GM23338 (cell line): ENCODE measurements around the gene MSL3.

ENCODE experiments used
- CREB1 ChIP-seq: fragments of 250-450 bp; sonication (Bioruptor Pico); IDR thresholded peaks from 2 replicates; pipeline ENCODE4 v1.5.0; 2020; ENCODE audit warnings: low read depth, mild to moderate bottlenecking, moderate library complexity
- EZH2 ChIP-seq: fragments of 200-600 bp; sonication (generic); IDR thresholded peaks from one replicate; pipeline ENCODE4 v1.8.0; 2017; ENCODE audit warnings: antibody characterized with exemption, mild to moderate bottlenecking, low read depth; ENCODE audit not compliant: unreplicated experiment
- EZH2phosphoT487 ChIP-seq: fragments of 200-600 bp; sonication (generic); IDR thresholded peaks from one replicate; pipeline ENCODE4 v1.8.1; 2018; ENCODE audit warnings: antibody characterized with exemption; ENCODE audit not compliant: unreplicated experiment
- JUNB ChIP-seq: IDR thresholded peaks from one replicate; pipeline ENCODE4 v1.6.1; 2016; ENCODE audit warnings: antibody characterized with exemption; ENCODE audit not compliant: unreplicated experiment
- POLR2AphosphoS5 ChIP-seq: IDR thresholded peaks from 2 replicates; pipeline ENCODE4 v1.6.1; 2016; ENCODE audit warnings: antibody characterized with exemption, low read depth
- TF ChIP-seq, protein P1 (sequence below), 2 experiments: fragments of 200-600 bp in 1 of 2; sonication (generic) in 1 of 2; conservative IDR thresholded peaks; 2 replicates each; pipeline versions ENCODE4 v1.5.1 to v1.6.1; 2016 to 2017; ENCODE audit warnings: antibody characterized with exemption in 2 of 2, low read depth in 2 of 2, mild to moderate bottlenecking in 2 of 2, moderate library complexity in 1 of 2
- TF ChIP-seq, protein P2 (sequence below): IDR thresholded peaks from one replicate; pipeline ENCODE4 v1.6.1; 2018; ENCODE audit warnings: antibody characterized with exemption; ENCODE audit not compliant: unreplicated experiment
- TF ChIP-seq, protein P3 (sequence below): IDR thresholded peaks from 2 replicates; pipeline ENCODE4 v1.6.1; 2016; ENCODE audit warnings: antibody characterized with exemption

DNA sequence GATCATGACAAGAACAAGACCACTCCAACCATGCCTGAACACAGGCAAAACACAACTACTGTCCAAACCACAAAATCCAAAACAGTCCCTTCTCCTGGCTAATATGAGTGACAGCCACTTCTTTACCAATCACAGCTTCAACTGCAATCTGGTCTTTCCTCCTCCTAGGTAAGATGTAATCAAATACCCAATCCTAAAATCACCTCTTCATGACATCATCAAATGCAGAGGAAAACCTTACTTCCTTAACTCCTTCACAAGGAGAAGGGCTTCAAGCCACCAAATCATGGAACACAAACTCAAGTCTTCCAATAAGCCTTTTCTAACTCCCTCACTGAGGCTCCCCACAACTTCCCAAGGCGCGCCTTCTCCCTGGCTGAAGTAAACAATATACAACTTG is 4.4 kb upstream of the MSL3 start:
- TF ChIP-seq, protein P1, sequence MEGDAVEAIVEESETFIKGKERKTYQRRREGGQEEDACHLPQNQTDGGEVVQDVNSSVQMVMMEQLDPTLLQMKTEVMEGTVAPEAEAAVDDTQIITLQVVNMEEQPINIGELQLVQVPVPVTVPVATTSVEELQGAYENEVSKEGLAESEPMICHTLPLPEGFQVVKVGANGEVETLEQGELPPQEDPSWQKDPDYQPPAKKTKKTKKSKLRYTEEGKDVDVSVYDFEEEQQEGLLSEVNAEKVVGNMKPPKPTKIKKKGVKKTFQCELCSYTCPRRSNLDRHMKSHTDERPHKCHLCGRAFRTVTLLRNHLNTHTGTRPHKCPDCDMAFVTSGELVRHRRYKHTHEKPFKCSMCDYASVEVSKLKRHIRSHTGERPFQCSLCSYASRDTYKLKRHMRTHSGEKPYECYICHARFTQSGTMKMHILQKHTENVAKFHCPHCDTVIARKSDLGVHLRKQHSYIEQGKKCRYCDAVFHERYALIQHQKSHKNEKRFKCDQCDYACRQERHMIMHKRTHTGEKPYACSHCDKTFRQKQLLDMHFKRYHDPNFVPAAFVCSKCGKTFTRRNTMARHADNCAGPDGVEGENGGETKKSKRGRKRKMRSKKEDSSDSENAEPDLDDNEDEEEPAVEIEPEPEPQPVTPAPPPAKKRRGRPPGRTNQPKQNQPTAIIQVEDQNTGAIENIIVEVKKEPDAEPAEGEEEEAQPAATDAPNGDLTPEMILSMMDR (conservative IDR thresholded peaks at IDR 0.05; ENCODE audit: low read depth in 2 of 2) = no peak
- TF ChIP-seq, protein P2, sequence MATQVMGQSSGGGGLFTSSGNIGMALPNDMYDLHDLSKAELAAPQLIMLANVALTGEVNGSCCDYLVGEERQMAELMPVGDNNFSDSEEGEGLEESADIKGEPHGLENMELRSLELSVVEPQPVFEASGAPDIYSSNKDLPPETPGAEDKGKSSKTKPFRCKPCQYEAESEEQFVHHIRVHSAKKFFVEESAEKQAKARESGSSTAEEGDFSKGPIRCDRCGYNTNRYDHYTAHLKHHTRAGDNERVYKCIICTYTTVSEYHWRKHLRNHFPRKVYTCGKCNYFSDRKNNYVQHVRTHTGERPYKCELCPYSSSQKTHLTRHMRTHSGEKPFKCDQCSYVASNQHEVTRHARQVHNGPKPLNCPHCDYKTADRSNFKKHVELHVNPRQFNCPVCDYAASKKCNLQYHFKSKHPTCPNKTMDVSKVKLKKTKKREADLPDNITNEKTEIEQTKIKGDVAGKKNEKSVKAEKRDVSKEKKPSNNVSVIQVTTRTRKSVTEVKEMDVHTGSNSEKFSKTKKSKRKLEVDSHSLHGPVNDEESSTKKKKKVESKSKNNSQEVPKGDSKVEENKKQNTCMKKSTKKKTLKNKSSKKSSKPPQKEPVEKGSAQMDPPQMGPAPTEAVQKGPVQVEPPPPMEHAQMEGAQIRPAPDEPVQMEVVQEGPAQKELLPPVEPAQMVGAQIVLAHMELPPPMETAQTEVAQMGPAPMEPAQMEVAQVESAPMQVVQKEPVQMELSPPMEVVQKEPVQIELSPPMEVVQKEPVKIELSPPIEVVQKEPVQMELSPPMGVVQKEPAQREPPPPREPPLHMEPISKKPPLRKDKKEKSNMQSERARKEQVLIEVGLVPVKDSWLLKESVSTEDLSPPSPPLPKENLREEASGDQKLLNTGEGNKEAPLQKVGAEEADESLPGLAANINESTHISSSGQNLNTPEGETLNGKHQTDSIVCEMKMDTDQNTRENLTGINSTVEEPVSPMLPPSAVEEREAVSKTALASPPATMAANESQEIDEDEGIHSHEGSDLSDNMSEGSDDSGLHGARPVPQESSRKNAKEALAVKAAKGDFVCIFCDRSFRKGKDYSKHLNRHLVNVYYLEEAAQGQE = no peak
- TF ChIP-seq CREB1 (CRISPR knock-in tag) (no peak), EZH2phosphoT487 (no peak), POLR2AphosphoS5 (no peak), EZH2 (no peak), JUNB (no peak)
- TF ChIP-seq, protein P3, sequence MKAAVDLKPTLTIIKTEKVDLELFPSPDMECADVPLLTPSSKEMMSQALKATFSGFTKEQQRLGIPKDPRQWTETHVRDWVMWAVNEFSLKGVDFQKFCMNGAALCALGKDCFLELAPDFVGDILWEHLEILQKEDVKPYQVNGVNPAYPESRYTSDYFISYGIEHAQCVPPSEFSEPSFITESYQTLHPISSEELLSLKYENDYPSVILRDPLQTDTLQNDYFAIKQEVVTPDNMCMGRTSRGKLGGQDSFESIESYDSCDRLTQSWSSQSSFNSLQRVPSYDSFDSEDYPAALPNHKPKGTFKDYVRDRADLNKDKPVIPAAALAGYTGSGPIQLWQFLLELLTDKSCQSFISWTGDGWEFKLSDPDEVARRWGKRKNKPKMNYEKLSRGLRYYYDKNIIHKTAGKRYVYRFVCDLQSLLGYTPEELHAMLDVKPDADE = no peak
